ENCODE data around the gene CCDC110.
A peak's percentile ranks its signal among the peaks of the same experiment; 100 is the strongest.

CCDC110 gene

GRCh38 chr4:185471235-185472102 lies at the start of gene CCDC110:
Gene CCDC110 (minus strand): TSS chr4:185471733. CDS start chr4:185471683, 50 bp downstream.
- H3K4me2 ChIP-seq (ENCODE audit: low read length): peak within 1 kb of the TSS; percentile 95
- TF ChIP-seq CTCF (IDR thresholded peaks at IDR 0.05; ENCODE audit: low read depth, low read length, poor library complexity, severe bottlenecking): peak; percentile 54
- no peak for TF ChIP-seq EZH2phosphoT487 (IDR thresholded peaks at IDR 0.05; ENCODE audit: borderline replicate concordance, low read length)
- no peak within 1 kb of the TSS for H3K27ac ChIP-seq (ENCODE audit: low read depth, low read length)

GRCh38 chr4:185520119-185520518 lies 48.6 kb upstream of the CCDC110 start:
- no peaks in the 10 kb centered on the region for H3K79me2 ChIP-seq (ENCODE audit: control insufficient read depth, low read length)
- H3K9me3 ChIP-seq (ENCODE audit: control insufficient read depth, insufficient read depth, low read length): no peaks in the 10 kb centered on the region
- no peak overlapping the region for H3K4me3 ChIP-seq (ENCODE audit: low read length)
- no peaks in the 10 kb centered on the region; the same call in 1 of the 2 replicates for H3K9me2 ChIP-seq (replicated peaks; ENCODE audit: control insufficient read depth, low read length)
- H3F3A ChIP-seq (ENCODE audit: control insufficient read depth, insufficient read depth): no peaks in the 10 kb centered on the region
- no peak overlapping the region for H3K27ac ChIP-seq (ENCODE audit: low read depth, low read length)
- H3K27me3 ChIP-seq (ENCODE audit: control insufficient read depth, low read length): peaks cover 4% of the 10 kb centered on the region
- TF ChIP-seq EZH2phosphoT487 (IDR thresholded peaks at IDR 0.05; ENCODE audit: borderline replicate concordance, low read length): no peak
- TF ChIP-seq CTCF (IDR thresholded peaks at IDR 0.05; ENCODE audit: low read depth, low read length, poor library complexity, severe bottlenecking): no peak
- no peaks in the 10 kb centered on the region for H3K36me3 ChIP-seq (ENCODE audit: control insufficient read depth, low read length)
- no peak overlapping the region for H3K4me2 ChIP-seq (ENCODE audit: low read length)
- no peaks in the 10 kb centered on the region for H4K20me1 ChIP-seq (ENCODE audit: control insufficient read depth, insufficient read depth, low read depth, low read length)
- no peaks in the 10 kb centered on the region for H3K4me1 ChIP-seq (ENCODE audit: control insufficient read depth, low read length)

More at GRCh38 chr4:185471235-185472102, at the start of gene CCDC110:
- Histone ChIP-seq H3K27me3 (ENCODE audit: control insufficient read depth, low read length) (peaks cover 41% of the 10 kb centered on the region), H3K79me2 (ENCODE audit: control insufficient read depth, low read length) (no peaks in the 10 kb centered on the region), H3K36me3 (ENCODE audit: control insufficient read depth, low read length) (no peaks in the 10 kb centered on the region), H3K9me2 (replicated peaks; ENCODE audit: control insufficient read depth, low read length) (no peaks in the 10 kb centered on the region), H3K9me3 (ENCODE audit: control insufficient read depth, insufficient read depth, low read length) (no peaks in the 10 kb centered on the region), H3K4me1 (ENCODE audit: control insufficient read depth, low read length) (peaks cover 15% of the 10 kb centered on the region), H3K4me3 (ENCODE audit: low read length) (peak within 1 kb of the TSS; percentile 81), H3F3A (ENCODE audit: control insufficient read depth, insufficient read depth) (peaks cover 8% of the 10 kb centered on the region; the same call in 1 of the 2 replicates), H4K20me1 (ENCODE audit: control insufficient read depth, insufficient read depth, low read depth, low read length) (no peaks in the 10 kb centered on the region; the same call in 1 of the 2 replicates)

GRCh38 chr4:185518494-185518893 lies 47.0 kb upstream of the CCDC110 start:
- no peaks in the 10 kb centered on the region for H3K36me3 ChIP-seq (ENCODE audit: control insufficient read depth, low read length)
- H3K27me3 ChIP-seq (ENCODE audit: control insufficient read depth, low read length): peaks cover 12% of the 10 kb centered on the region
- TF ChIP-seq CTCF (IDR thresholded peaks at IDR 0.05; ENCODE audit: low read depth, low read length, poor library complexity, severe bottlenecking) (no peak), EZH2phosphoT487 (IDR thresholded peaks at IDR 0.05; ENCODE audit: borderline replicate concordance, low read length) (no peak)

More at GRCh38 chr4:185518494-185518893, 47.0 kb upstream of the CCDC110 start:
- Histone ChIP-seq H3K4me1 (ENCODE audit: control insufficient read depth, low read length) (no peaks in the 10 kb centered on the region), H3K79me2 (ENCODE audit: control insufficient read depth, low read length) (no peaks in the 10 kb centered on the region), H4K20me1 (ENCODE audit: control insufficient read depth, insufficient read depth, low read depth, low read length) (no peaks in the 10 kb centered on the region), H3K9me2 (replicated peaks; ENCODE audit: control insufficient read depth, low read length) (no peaks in the 10 kb centered on the region; the same call in 1 of the 2 replicates), H3K27ac (ENCODE audit: low read depth, low read length) (no peak overlapping the region), H3K9me3 (ENCODE audit: control insufficient read depth, insufficient read depth, low read length) (no peaks in the 10 kb centered on the region), H3K4me2 (ENCODE audit: low read length) (no peak overlapping the region), H3K4me3 (ENCODE audit: low read length) (no peak overlapping the region), H3F3A (ENCODE audit: control insufficient read depth, insufficient read depth) (no peaks in the 10 kb centered on the region)

Measured in DOHH2 (cell line).